Heart left ventricle (tissue), 16 donors: ENCODE results near the gene SAP30. TPM values are rescaled to one million over a fixed set of nuclear protein-coding genes. Genes with fewer than 3 reads are reported as not detected.
A peak's percentile ranks its signal among the peaks of the same experiment; 100 is the strongest.

ENCODE experiments used
- ATAC-seq, 4 donors: fragments of 200-7000 bp; cut with Tn5 transposase; one replicate each; pipeline ENCODE4 v1.9.1; 2020 to 2022; ENCODE audit warnings: moderate library complexity in 4 of 4, mild to moderate bottlenecking in 3 of 4, moderate number of reproducible peaks in 1 of 4
- DNase-seq, 5 donors: peaks; one replicate each; pipeline ENCODE4 v3.0.0-alpha.2; 2020
- H3K27ac ChIP-seq, 12 donors: fragments of 200-600 bp; sonication (generic) in 4 of 12; one replicate each; pipeline versions ENCODE4 v1.5.0 to v1.8.0; 2016 to 2022; ENCODE audit warnings: mild to moderate bottlenecking in 2 of 12
- H3K27me3 ChIP-seq, 9 donors: fragments of 200-600 bp; sonication (generic) in 2 of 9; one replicate each; pipeline versions ENCODE4 v1.5.1 to v1.8.0; 2016 to 2022; ENCODE audit warnings: mild to moderate bottlenecking in 3 of 9
- H3K36me3 ChIP-seq, 9 donors: fragments of 200-600 bp; sonication (generic) in 2 of 9; one replicate each; pipeline versions ENCODE4 v1.5.0 to v1.8.0; 2018 to 2022; ENCODE audit warnings: mild to moderate bottlenecking in 2 of 9
- H3K4me1 ChIP-seq, 12 donors: fragments of 200-600 bp; sonication (generic) in 4 of 12; one replicate each; pipeline versions ENCODE4 v1.5.0 to v1.8.0; 2016 to 2022; ENCODE audit warnings: mild to moderate bottlenecking in 3 of 12
- H3K4me3 ChIP-seq, 12 donors: fragments of 200-600 bp; sonication (generic) in 4 of 12; one replicate each; pipeline versions ENCODE4 v1.5.0 to v1.8.0; 2017 to 2022; ENCODE audit warnings: mild to moderate bottlenecking in 9 of 12, moderate library complexity in 4 of 12
- H3K9me3 ChIP-seq, 12 donors: fragments of 200-600 bp; sonication (generic) in 4 of 12; one replicate each; pipeline versions ENCODE4 v1.5.0 to v1.8.0; 2016 to 2022; ENCODE audit warnings: mild to moderate bottlenecking in 1 of 12
- CTCF ChIP-seq, 12 donors: fragments of 200-600 bp; sonication (generic) in 4 of 12; IDR thresholded peaks; one replicate each; pipeline versions ENCODE4 v1.5.0 to v1.8.0; 2018 to 2022; ENCODE audit warnings: antibody characterized with exemption in 12 of 12, mild to moderate bottlenecking in 5 of 12
- POLR2A ChIP-seq, 2 donors: fragments of 450-650 bp; IDR thresholded peaks; one replicate each; pipeline ENCODE4 v1.6.1; 2017; ENCODE audit warnings: antibody characterized with exemption in 2 of 2, mild to moderate bottlenecking in 2 of 2, moderate library complexity in 2 of 2
- WGBS, 4 donors: extraction: QIAGEN DNeasy Blood & Tissue Kit in 2 of 4; methylation state at CpG; one replicate each; pipeline versions ENCODE4 v1.1.5 to v1.1.7; 2013 to 2018; 5-methylcytosine and 5-hydroxymethylcytosine counted together
- intact Hi-C, 10 donors: fragments of 100-400 bp; cut with DNase I; formaldehyde crosslinking; loops; one replicate each; pipeline versions ENCODE4 v1.11.1 to v1.14.2; 2022
- polyA plus RNA-seq, 2 donors: library from polyadenylated mRNA; stranded (reverse); fragments of 200-250 nt; gene quantifications; one replicate each; pipeline ENCODE4 v1.2.3, GENCODE V29; 2013
- total RNA-seq, 9 donors: library from RNA; depleted of rRNA in 2 of 9; stranded (reverse); fragments of >200 nt in 2 of 9; fragmentation: NEBNext Ultra II Directional in 3 of 9; extraction: Animal tissue kit (Norgen Biotek cat#: 25700) in 3 of 9; gene quantifications; one replicate each; pipeline versions ENCODE4 v1.1.0 to v1.2.4, GENCODE V29; 2016 to 2023
- donor health status: ischemic (EF 13 %, LVEDD 7.1; RV severe dilation, severe dysfunction).
- donor health status: healthy with polysubstance abuse.
- donor health status: DM: no; HTN: yes; CAD: no.
- donor health status: DM: no; HTN: no; CAD: no.
- donor health status: ischemic (EF 25% LVEDD 6.9; RV normal size, moderate dysfunction).
- donor health status: ischemic (EF 25% LVEDD 5.7; RV mildly dilated, moderate dysfunction).
- donor health status: healthy.
- donor health status: DM: yes; HTN: yes; CAD: no.
- donor health status: ischemic (EF 35%, LVEDD 5.7; RV mildly dilated, moderate dysfunction).
- donor health status: nonischemic (EF 11% LVEDD 7.7; RV severe dilation, severe dysfunction).
- donor health status: DM: yes; HTN: yes; CAD: no.
- donor health status: PGD.
- donor health status: ischemic (EF 29% LVEDD 5.4; RV normal size, mild dysfunction).
- donor health status: nonischemic (EF 23%, LVEDD 6.1; RV moderate dilation, normal function).

The SAP30 gene
- total and polyA plus RNA-seq, 11 donors = 9.8 to 29.1 (median 15.1) TPM

- intact Hi-C loops = no loop called here
- TF ChIP-seq CTCF (IDR thresholded peaks at IDR 0.05) (no peak), POLR2A (IDR thresholded peaks at IDR 0.05) (no peak)
- DNase-seq (no peak), ATAC-seq (no peak)
- Histone ChIP-seq H3K4me3 (no peak overlapping the region), H3K4me1 (no peaks in the 10 kb centered on the region), H3K27ac (no peak overlapping the region), H3K27me3 (no peaks in the 10 kb centered on the region), H3K9me3 (no peaks in the 10 kb centered on the region), H3K36me3 (peaks cover 0 to 23% (median 6%) of the 10 kb centered on the region in 9 donors)
- WGBS, 4 donors = 95 to 96% (median 96%) methylated on average over 3 of the region's 3 CpGs
These were observed 33.6 kb downstream of the SAP30 start for GRCh38 chr4:173404296-173404865.

- peaks cover 0 to 6% (median 0%) of the 10 kb centered on the region in 12 donors for H3K4me1 ChIP-seq
- H3K36me3 ChIP-seq = peaks cover 0 to 23% (median 11%) of the 10 kb centered on the region in 9 donors
- ATAC-seq = no peak
- H3K27ac ChIP-seq = no peak overlapping the region
- WGBS, 4 donors = 95 to 98% (median 96%) methylated on average over 4 of the region's 4 CpGs
- no peak overlapping the region for H3K4me3 ChIP-seq
- intact Hi-C loops = no loop called here
- H3K9me3 ChIP-seq = no peaks in the 10 kb centered on the region
- DNase-seq = no peak
- no peaks in the 10 kb centered on the region for H3K27me3 ChIP-seq
- no peak for TF ChIP-seq CTCF (IDR thresholded peaks at IDR 0.05)
- TF ChIP-seq POLR2A (IDR thresholded peaks at IDR 0.05) = no peak
These were observed 35.3 kb downstream of the SAP30 start for GRCh38 chr4:173405840-173406606.

DNA sequence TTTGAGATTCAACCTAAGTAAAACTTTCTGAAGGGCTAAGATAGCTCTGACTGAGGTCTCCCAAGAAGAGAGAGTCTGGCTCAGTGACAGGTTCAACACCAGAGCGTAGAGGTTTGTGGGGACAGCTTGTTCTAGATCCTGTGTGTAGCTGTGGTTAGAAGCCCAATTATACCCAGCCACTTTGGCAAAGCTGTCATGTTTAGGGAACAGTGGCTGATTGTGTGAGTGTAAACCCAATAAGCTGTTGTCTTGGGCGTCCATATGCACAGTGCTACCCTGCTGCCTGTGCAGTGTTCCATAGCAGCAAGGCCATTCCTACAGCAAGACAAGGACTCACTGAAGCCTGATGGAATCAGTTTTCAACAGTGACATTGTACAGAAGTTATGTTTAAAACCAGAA lies 39.3 kb downstream of the SAP30 start:
- WGBS, 4 donors = 40 to 50% (median 48%) methylated on average over 2 of the region's 2 CpGs
- Histone ChIP-seq H3K36me3 (peaks cover 0 to 11% (median 0%) of the 10 kb centered on the region in 9 donors), H3K27me3 (no peaks in the 10 kb centered on the region), H3K4me1 (peaks cover 0 to 46% (median 0%) of the 10 kb centered on the region in 12 donors), H3K27ac (no peak overlapping the region), H3K4me3 (no peak overlapping the region), H3K9me3 (no peaks in the 10 kb centered on the region)
- ATAC-seq = peak; percentile 56 to 83 (median 70)
- peak in 1 of 5 donors; percentile 32 for DNase-seq
- TF ChIP-seq POLR2A (IDR thresholded peaks at IDR 0.05) (no peak), CTCF (IDR thresholded peaks at IDR 0.05) (no peak)
- intact Hi-C loops = loop anchor here in 5 of 10 donors (5.0 to 10.0 kb wide), 5 partner anchors 38 to 405 kb away; partner anchors contain the start of gene SAP30 (in 1 of the 5)

DNA sequence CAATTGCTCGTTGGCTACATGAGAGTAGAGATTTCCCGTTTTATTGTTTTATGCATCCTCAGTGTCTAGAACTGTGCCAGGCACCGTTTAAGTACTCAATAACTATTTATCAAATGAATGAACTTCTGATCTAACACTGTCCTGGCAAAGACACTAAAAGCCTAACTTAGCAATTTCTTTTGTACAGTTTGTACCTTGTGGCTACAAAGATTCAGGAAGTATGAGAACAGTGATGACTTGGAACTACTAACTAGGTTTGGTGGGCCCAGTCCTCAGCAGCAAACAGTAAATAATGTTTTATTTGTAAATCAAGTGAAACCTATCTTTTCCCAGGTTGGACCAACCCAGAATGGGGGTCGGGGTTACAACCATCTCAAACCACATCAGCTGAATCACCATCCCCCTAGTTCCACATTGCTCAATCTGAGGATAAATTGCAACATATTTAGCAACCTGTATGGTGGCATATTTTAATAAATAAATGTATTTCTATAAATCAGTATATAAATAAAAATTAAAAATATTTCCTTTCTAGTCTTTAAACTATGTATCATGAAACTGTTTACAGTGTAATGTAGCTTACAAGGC lies 40.4 kb downstream of the SAP30 start:
- Histone ChIP-seq H3K4me1 (peaks cover 0 to 54% (median 0%) of the 10 kb centered on the region in 12 donors), H3K4me3 (no peak overlapping the region), H3K27me3 (no peaks in the 10 kb centered on the region), H3K27ac (peak overlapping the region in 1 of 12 donors; percentile 18), H3K36me3 (peaks cover 0 to 5% (median 0%) of the 10 kb centered on the region in 9 donors), H3K9me3 (no peaks in the 10 kb centered on the region)
- ATAC-seq = peak in 3 of 4 donors; percentile 4 to 47 (median 32)
- WGBS, 4 donors = 58 to 65% (median 61%) methylated on average over 4 of the region's 4 CpGs
- no peak for TF ChIP-seq CTCF (IDR thresholded peaks at IDR 0.05)
- TF ChIP-seq POLR2A (IDR thresholded peaks at IDR 0.05) = no peak
- DNase-seq = no peak
- intact Hi-C loops = loop anchor here in 5 of 10 donors (5.0 to 10.0 kb wide), 5 partner anchors 39 to 406 kb away; partner anchors contain the start of gene SAP30 (in 1 of the 5)
